ENCODE measurements around the gene PLEKHB1. TPM values are rescaled to one million over a fixed set of nuclear protein-coding genes. Genes with fewer than 3 reads are reported as not detected.

PLEKHB1 gene
- total RNA-seq, 1 donor from 2014 or later = 8.8 TPM

DNA sequence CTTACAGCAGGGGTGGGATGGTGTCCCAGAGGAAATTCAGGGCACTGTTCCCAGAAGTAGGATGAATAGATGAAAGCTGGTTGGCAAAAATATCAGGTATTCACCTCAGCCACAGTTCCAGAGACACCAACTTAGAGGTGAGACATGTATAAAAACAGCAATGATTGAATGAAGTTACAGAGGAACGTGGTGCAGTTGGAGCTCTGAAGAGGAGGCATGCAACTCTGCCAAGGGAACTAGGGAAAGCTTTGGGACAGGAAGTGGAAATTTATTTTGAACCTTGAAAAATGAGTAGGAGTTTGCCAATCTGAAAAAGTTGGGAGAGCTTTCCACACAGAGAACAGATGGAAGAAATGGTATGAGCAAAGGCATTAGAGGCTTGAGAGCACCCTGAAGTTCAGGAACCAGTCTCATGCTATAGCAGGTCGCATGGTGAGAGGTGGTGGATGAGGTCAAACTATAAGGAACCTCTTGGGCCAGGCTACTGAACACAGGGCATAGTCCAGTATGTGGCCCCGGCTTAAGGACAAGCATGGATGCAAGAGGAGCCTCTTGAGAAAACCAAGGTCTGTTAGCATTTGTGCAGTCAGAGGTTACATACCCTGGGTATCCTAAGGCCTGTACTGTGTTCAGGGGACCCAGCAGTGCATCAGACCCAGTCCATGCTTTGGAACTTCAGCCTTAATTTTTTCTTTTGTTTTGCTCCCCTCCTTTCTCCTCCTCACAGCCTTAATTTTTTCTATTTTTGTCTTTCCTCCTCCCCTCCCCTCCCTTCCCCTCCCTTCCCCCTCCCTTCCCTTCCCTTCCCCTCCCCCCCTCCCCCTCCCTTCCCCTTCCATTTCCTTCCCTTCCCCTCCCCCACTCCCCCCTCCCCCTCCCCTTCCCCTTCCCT is 17.5 kb downstream of the PLEKHB1 start:
- Mint-ChIP-seq H3K27me3 (ENCODE audit: insufficient read depth, low read depth) (peaks cover 3% of the 10 kb centered on the region), H3K4me3 (no peak overlapping the region), H3K27ac (no peak overlapping the region), H3K9me3 (no peaks in the 10 kb centered on the region), H3K36me3 (no peaks in the 10 kb centered on the region), H3K4me1 (peaks cover 10% of the 10 kb centered on the region)
- H3K4me2 ChIP-seq = no peak overlapping the region
- TF ChIP-seq, protein P1, sequence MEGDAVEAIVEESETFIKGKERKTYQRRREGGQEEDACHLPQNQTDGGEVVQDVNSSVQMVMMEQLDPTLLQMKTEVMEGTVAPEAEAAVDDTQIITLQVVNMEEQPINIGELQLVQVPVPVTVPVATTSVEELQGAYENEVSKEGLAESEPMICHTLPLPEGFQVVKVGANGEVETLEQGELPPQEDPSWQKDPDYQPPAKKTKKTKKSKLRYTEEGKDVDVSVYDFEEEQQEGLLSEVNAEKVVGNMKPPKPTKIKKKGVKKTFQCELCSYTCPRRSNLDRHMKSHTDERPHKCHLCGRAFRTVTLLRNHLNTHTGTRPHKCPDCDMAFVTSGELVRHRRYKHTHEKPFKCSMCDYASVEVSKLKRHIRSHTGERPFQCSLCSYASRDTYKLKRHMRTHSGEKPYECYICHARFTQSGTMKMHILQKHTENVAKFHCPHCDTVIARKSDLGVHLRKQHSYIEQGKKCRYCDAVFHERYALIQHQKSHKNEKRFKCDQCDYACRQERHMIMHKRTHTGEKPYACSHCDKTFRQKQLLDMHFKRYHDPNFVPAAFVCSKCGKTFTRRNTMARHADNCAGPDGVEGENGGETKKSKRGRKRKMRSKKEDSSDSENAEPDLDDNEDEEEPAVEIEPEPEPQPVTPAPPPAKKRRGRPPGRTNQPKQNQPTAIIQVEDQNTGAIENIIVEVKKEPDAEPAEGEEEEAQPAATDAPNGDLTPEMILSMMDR (IDR thresholded peaks at IDR 0.05) = no peak
- TF ChIP-seq EZH2phosphoT487 (IDR thresholded peaks at IDR 0.05) (no peak), EZH2 (IDR thresholded peaks at IDR 0.05) (no peak)
- no peak overlapping the region for H3K27ac ChIP-seq
- H3K4me3 ChIP-seq = no peak overlapping the region
- no peaks in the 10 kb centered on the region for H3K36me3 ChIP-seq
- no peaks in the 10 kb centered on the region for H3K4me1 ChIP-seq
- peaks cover 4% of the 10 kb centered on the region for H3F3A ChIP-seq (ENCODE audit: low read depth)
- no peak overlapping the region for H3K9ac ChIP-seq
- H4K20me1 ChIP-seq (ENCODE audit: low read depth) = no peaks in the 10 kb centered on the region
- H2AFZ ChIP-seq (replicated peaks) = no peak overlapping the region
- peaks cover 7% of the 10 kb centered on the region for H3K27me3 ChIP-seq
- no peaks in the 10 kb centered on the region for H3K79me2 ChIP-seq (ENCODE audit: low read depth)
- no peaks in the 10 kb centered on the region for H3K9me3 ChIP-seq (ENCODE audit: low read depth)
- no peak for DNase-seq (ENCODE audit: low spot score)

DNA sequence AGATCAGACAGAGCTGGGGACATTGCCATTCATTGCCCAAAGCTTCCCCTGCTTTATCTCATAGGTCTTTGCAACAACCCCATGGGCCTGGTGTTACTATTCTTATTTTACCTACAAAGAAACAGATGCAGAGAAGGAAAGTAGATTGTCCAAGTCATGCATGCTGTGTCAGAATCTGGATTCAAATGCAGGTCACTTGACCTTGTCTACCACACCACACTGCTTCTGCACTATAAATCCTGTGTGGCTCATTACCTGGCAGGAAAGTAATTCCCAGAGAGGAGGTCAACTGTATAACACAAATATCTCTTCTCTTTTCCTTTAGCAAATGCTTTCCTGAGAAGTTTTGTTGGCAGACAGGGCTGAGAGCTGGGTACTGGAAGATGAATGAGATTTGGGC is 18.5 kb downstream of the PLEKHB1 start:
- H3K36me3 Mint-ChIP-seq = peaks cover 1% of the 10 kb centered on the region
- no peak overlapping the region for H3K4me3 Mint-ChIP-seq
- H3K4me1 Mint-ChIP-seq = peaks cover 10% of the 10 kb centered on the region
- H3K9me3 ChIP-seq (ENCODE audit: low read depth) = no peaks in the 10 kb centered on the region
- H4K20me1 ChIP-seq (ENCODE audit: low read depth) = no peaks in the 10 kb centered on the region
- H3K36me3 ChIP-seq = no peaks in the 10 kb centered on the region
- no peak overlapping the region for H2AFZ ChIP-seq (replicated peaks)
- H3K4me3 ChIP-seq = no peak overlapping the region
- peak overlapping the region; percentile 5 for H3K27ac Mint-ChIP-seq
- H3K4me2 ChIP-seq = no peak overlapping the region
- no peaks in the 10 kb centered on the region for H3K79me2 ChIP-seq (ENCODE audit: low read depth)
- no peaks in the 10 kb centered on the region for H3K4me1 ChIP-seq
- H3K27me3 ChIP-seq = peaks cover 7% of the 10 kb centered on the region
- no peak overlapping the region for H3K27ac ChIP-seq
- H3K9me3 Mint-ChIP-seq = no peaks in the 10 kb centered on the region
- TF ChIP-seq, protein P1 (IDR thresholded peaks at IDR 0.05) = no peak
- no peak for TF ChIP-seq EZH2 (IDR thresholded peaks at IDR 0.05)
- no peak for TF ChIP-seq EZH2phosphoT487 (IDR thresholded peaks at IDR 0.05)
- H3F3A ChIP-seq (ENCODE audit: low read depth) = peaks cover 4% of the 10 kb centered on the region
- H3K27me3 Mint-ChIP-seq (ENCODE audit: insufficient read depth, low read depth) = peaks cover 3% of the 10 kb centered on the region
- H3K9ac ChIP-seq = no peak overlapping the region
- no peak for DNase-seq (ENCODE audit: low spot score)

DNA sequence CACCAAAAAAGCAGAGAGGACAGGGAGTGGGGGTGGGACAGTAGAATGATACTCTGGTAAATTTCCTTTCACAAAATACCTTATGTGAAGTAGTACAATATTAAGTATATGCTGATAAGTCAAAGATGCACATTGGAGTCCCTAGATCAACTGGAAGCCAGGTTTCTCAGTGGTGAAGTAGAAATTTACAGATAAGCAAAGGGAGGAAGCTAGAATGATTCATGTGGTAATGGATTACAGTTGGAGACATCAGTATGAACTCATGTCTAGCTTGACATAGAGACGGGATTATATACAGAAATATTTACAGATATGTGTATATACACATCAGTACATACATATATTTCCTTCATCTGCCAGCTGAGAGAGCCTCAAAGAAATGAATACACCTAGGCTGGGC is 21.5 kb downstream of the PLEKHB1 start:
- no peaks in the 10 kb centered on the region for H3K9me3 ChIP-seq (ENCODE audit: low read depth)
- H3K27ac Mint-ChIP-seq = no peak overlapping the region
- H3K4me1 Mint-ChIP-seq = peaks cover 10% of the 10 kb centered on the region
- DNase-seq (ENCODE audit: low spot score) = no peak
- no peaks in the 10 kb centered on the region for H3K79me2 ChIP-seq (ENCODE audit: low read depth)
- H3K27ac ChIP-seq = no peak overlapping the region
- no peak overlapping the region for H2AFZ ChIP-seq (replicated peaks)
- no peak overlapping the region for H3K4me3 ChIP-seq
- H3K9ac ChIP-seq = no peak overlapping the region
- no peak overlapping the region for H3K4me3 Mint-ChIP-seq
- peaks cover 3% of the 10 kb centered on the region for H3K36me3 Mint-ChIP-seq
- H3K36me3 ChIP-seq = no peaks in the 10 kb centered on the region
- no peaks in the 10 kb centered on the region for H3K27me3 ChIP-seq
- peaks cover 3% of the 10 kb centered on the region for H3K27me3 Mint-ChIP-seq (ENCODE audit: insufficient read depth, low read depth)
- H3F3A ChIP-seq (ENCODE audit: low read depth) = no peaks in the 10 kb centered on the region
- H3K9me3 Mint-ChIP-seq = no peaks in the 10 kb centered on the region
- no peak overlapping the region for H3K4me2 ChIP-seq
- TF ChIP-seq EZH2phosphoT487 (IDR thresholded peaks at IDR 0.05) = no peak
- TF ChIP-seq EZH2 (IDR thresholded peaks at IDR 0.05) = no peak
- TF ChIP-seq, protein P1 (IDR thresholded peaks at IDR 0.05) = no peak
- H4K20me1 ChIP-seq (ENCODE audit: low read depth) = no peaks in the 10 kb centered on the region
- no peaks in the 10 kb centered on the region for H3K4me1 ChIP-seq

All from neural progenitor cell (in vitro differentiated cells).